Keratinocyte (primary cell): ENCODE measurements around the gene SIPA1L3. TPM values are rescaled to one million over a fixed set of nuclear protein-coding genes. Genes with fewer than 3 reads are reported as not detected.

Source experiments
- DNase-seq: peaks from one replicate; pipeline ENCODE4 v3.0.0-alpha.2; 2011; ENCODE audit warnings: low read depth, missing footprints, low spot score
- FAIRE-seq: peaks from 2 replicates; lab custom pipeline; 2011; peaks lifted over from hg19 to GRCh38; lab: Jason Lieb, UNC
- H2AFZ ChIP-seq: 2 replicates; pipeline ENCODE4 v1.6.0; 2012; ENCODE audit warnings: low read length, control low read depth, inconsistent platforms; ENCODE audit not compliant: control insufficient read depth
- H3K27ac ChIP-seq: 2 replicates; pipeline ENCODE4 v1.5.1; 2011; ENCODE audit warnings: low read length; ENCODE audit not compliant: control insufficient read depth, insufficient read depth
- H3K27me3 ChIP-seq: 3 replicates; pipeline ENCODE4 v1.6.0; 2011; ENCODE audit warnings: low read length; ENCODE audit not compliant: control insufficient read depth, insufficient read depth; ENCODE audit errors: extremely low read depth
- H3K36me3 ChIP-seq, 2 experiments: 2 replicates in 1 of 2; 3 replicates in 1 of 2; pipeline ENCODE4 v1.5.1; 2011; ENCODE audit warnings: low read length in 2 of 2, mild to moderate bottlenecking in 1 of 2; ENCODE audit not compliant: control insufficient read depth in 2 of 2, insufficient read depth in 2 of 2; ENCODE audit errors: extremely low read depth in 1 of 2
- H3K4me1 ChIP-seq: 3 replicates; pipeline ENCODE4 v1.5.1; 2011; ENCODE audit warnings: low read length; ENCODE audit not compliant: control insufficient read depth, insufficient read depth; ENCODE audit errors: extremely low read depth
- H3K4me2 ChIP-seq: 3 replicates; pipeline ENCODE4 v1.6.0; 2011; ENCODE audit warnings: low read depth, low read length; ENCODE audit not compliant: control insufficient read depth, insufficient read depth; ENCODE audit errors: extremely low read depth
- H3K4me3 ChIP-seq, 3 experiments: fragments of 200-600 bp in 1 of 3; sonication (generic) in 1 of 3; 2 replicates in 2 of 3; 3 replicates in 1 of 3; pipeline ENCODE4 v1.5.1; 2011 to 2016; ENCODE audit warnings: low read length in 3 of 3, mild to moderate bottlenecking in 3 of 3, control low read depth in 2 of 3, inconsistent platforms in 1 of 3, low read depth in 1 of 3, mixed read lengths in 1 of 3, mixed run types in 1 of 3, moderate library complexity in 1 of 3; ENCODE audit not compliant: control insufficient read depth in 2 of 3, insufficient read depth in 2 of 3; ENCODE audit errors: extremely low read depth in 1 of 3
- H3K79me2 ChIP-seq: 2 replicates; pipeline ENCODE4 v1.6.0; 2012; ENCODE audit warnings: low read length; ENCODE audit not compliant: control insufficient read depth, insufficient read depth
- H3K9ac ChIP-seq: 3 replicates; pipeline ENCODE4 v1.6.0; 2011; ENCODE audit warnings: low read length; ENCODE audit not compliant: control insufficient read depth, insufficient read depth; ENCODE audit errors: extremely low read depth
- H3K9me1 ChIP-seq: 3 replicates; pipeline ENCODE4 v1.6.0; 2011; ENCODE audit warnings: low read length; ENCODE audit not compliant: control insufficient read depth, insufficient read depth; ENCODE audit errors: extremely low read depth
- H3K9me3 ChIP-seq: 2 replicates; pipeline ENCODE4 v1.5.1; 2012; ENCODE audit warnings: low read depth, low read length; ENCODE audit not compliant: control insufficient read depth
- H4K20me1 ChIP-seq: 3 replicates; pipeline ENCODE4 v1.6.0; 2011; ENCODE audit warnings: low read length; ENCODE audit not compliant: control insufficient read depth, insufficient read depth; ENCODE audit errors: extremely low read depth
- CTCF ChIP-seq, 3 experiments: IDR thresholded peaks in 1 of 3; conservative IDR thresholded peaks in 1 of 3; optimal IDR thresholded peaks in 1 of 3; 2 replicates in 2 of 3; 3 replicates in 1 of 3; pipeline versions ENCODE3 to v1.5.1; 2011; ENCODE audit warnings: low read length in 3 of 3, mild to moderate bottlenecking in 3 of 3, moderate library complexity in 2 of 3, control low read depth in 1 of 3, inconsistent platforms in 1 of 3; ENCODE audit not compliant: insufficient read depth in 2 of 3; ENCODE audit errors: extremely low read depth in 1 of 3
- EZH2 ChIP-seq: IDR thresholded peaks from one replicate; pipeline ENCODE4 v1.6.1; 2012; ENCODE audit warnings: inconsistent platforms, mild to moderate bottlenecking, low read length, moderate library complexity
- dilution Hi-C: fragments of 300-500 bp; cut with MboI; formaldehyde crosslinking; loops from one replicate; pipeline ENCODE4 v1.7.0; 2020; ENCODE audit warnings: low sequenced_read_pairs; ENCODE audit not compliant: extremely low pct_ligation_motif_present
- polyA plus RNA-seq, 5 experiments: library from polyadenylated mRNA; depleted of rRNA in 3 of 5; stranded (reverse) in 3 of 5; stranded (forward) in 1 of 5; unstranded in 1 of 5; fragments of >200 nt; gene quantifications; 1 replicate in 1 of 5; 2 replicates in 3 of 5; 3 replicates in 1 of 5; pipeline versions ENCODE4 v1.2.1 to v1.2.3, GENCODE V29; 2011 to 2012; ENCODE audit warnings: missing spikeins in 2 of 5, low read depth in 1 of 5, low replicate concordance in 1 of 5

SIPA1L3 gene
- polyA plus RNA-seq, 1 donor (not counting 4 experiments of a cell fraction or from before 2014, with no cell fraction given): 8.0 TPM

GRCh38 chr19:38079926-38080380 lies 172.9 kb downstream of the SIPA1L3 start:
- H3K36me3 ChIP-seq: peaks cover 0 to 3% of the 10 kb centered on the region in 2 experiments
- H3K4me3 ChIP-seq: no peak overlapping the region
- no peak overlapping the region for H3K27ac ChIP-seq
- no peaks in the 10 kb centered on the region for H4K20me1 ChIP-seq
- no peak overlapping the region for H2AFZ ChIP-seq
- no peak overlapping the region for H3K4me2 ChIP-seq
- H3K9me1 ChIP-seq: no peaks in the 10 kb centered on the region
- peak; percentile 89 for FAIRE-seq
- DNase-seq: peak; percentile 9
- H3K79me2 ChIP-seq: no peaks in the 10 kb centered on the region
- dilution Hi-C loops: no loop called here
- H3K4me1 ChIP-seq: peaks cover 3% of the 10 kb centered on the region
- no peaks in the 10 kb centered on the region for H3K9me3 ChIP-seq
- H3K9ac ChIP-seq: no peak overlapping the region
- no peaks in the 10 kb centered on the region for H3K27me3 ChIP-seq
- TF ChIP-seq CTCF (optimal IDR thresholded peaks at IDR 0.05 in 1 of 3, IDR thresholded peaks at IDR 0.05 in 1 of 3, conservative IDR thresholded peaks at IDR 0.05 in 1 of 3; ENCODE audit: extremely low read depth in 1 of 3, insufficient read depth in 2 of 3, low read length in 3 of 3) (no peak), EZH2 (no peak)

GRCh38 chr19:38081547-38082255 lies 174.7 kb downstream of the SIPA1L3 start:
- no peak for DNase-seq
- Histone ChIP-seq H3K4me3 (no peak overlapping the region), H3K9me3 (no peaks in the 10 kb centered on the region), H3K4me2 (no peak overlapping the region), H3K27ac (no peak overlapping the region), H3K4me1 (peaks cover 3% of the 10 kb centered on the region), H4K20me1 (no peaks in the 10 kb centered on the region), H3K36me3 (peaks cover 0 to 3% of the 10 kb centered on the region in 2 experiments), H3K79me2 (no peaks in the 10 kb centered on the region), H3K9ac (no peak overlapping the region), H3K27me3 (no peaks in the 10 kb centered on the region), H3K9me1 (no peaks in the 10 kb centered on the region), H2AFZ (no peak overlapping the region)
- TF ChIP-seq CTCF (optimal IDR thresholded peaks at IDR 0.05 in 1 of 3, IDR thresholded peaks at IDR 0.05 in 1 of 3, conservative IDR thresholded peaks at IDR 0.05 in 1 of 3; ENCODE audit: extremely low read depth in 1 of 3, insufficient read depth in 2 of 3, low read length in 3 of 3): no peak
- TF ChIP-seq EZH2: no peak
- dilution Hi-C loops: no loop called here
- FAIRE-seq: no peak
